ENCODE measurements around the gene C19orf44. TPM values are rescaled to one million over a fixed set of nuclear protein-coding genes. Genes with fewer than 3 reads are reported as not detected.
A peak's percentile ranks its signal among the peaks of the same experiment; 100 is the strongest.
"Not testable (repeated sequence)": the region's sequence is repeated elsewhere in the genome, so short reads cannot be mapped to it uniquely, and the experiment has no call there.

C19orf44 gene
- total RNA-seq, 2 donors from 2014 or later = 4.0 to 4.2 TPM

DNA sequence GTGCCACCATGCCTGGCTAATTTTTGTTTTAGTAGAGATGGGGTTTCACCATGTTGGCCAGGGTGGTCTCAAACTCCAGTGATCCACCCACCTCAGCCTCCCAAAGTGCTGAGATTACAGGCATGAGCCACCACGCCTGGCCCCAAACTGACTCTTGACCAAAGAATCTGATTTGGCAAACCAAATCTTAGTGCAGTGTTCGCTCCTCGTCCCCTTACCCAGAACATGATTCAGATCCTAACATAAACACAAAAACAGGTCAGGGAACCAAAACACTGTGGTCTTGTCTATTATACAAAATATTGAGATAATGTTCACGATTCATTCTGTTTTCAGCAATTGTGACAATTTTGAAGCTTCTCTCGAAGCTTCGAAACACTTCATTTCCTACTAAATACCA is 55.7 kb downstream of the C19orf44 start:
- not testable (repeated sequence) for H3K9me3 Mint-ChIP-seq; H3K27ac Mint-ChIP-seq; H3K4me3 Mint-ChIP-seq; H3K27me3 Mint-ChIP-seq; ATAC-seq (replicated peaks)
- H3K36me3 Mint-ChIP-seq (ENCODE audit: low read depth) = peaks cover 79% of the 10 kb centered on the region
- H3K4me1 Mint-ChIP-seq = peaks cover 12% of the 10 kb centered on the region

DNA sequence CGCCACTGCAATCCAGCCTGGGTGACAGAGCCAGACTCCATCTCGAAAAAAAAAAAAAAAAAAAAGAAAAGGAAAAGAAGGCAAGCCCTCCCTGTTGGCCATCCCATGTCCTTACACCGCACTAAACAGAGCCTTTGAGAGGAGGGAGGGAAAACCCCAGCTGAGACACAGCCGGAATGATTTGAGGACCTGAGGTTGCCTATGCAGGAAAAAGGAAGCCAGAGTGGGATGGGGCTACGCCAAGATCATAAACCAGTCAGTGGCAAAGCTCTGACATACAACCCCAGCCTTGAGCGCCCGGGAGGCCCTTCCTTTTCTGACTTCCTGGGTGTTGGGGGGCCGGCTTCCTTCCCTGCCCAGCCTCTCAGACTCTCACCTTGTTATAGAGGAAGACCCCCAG is 58.6 kb downstream of the C19orf44 start:
- Mint-ChIP-seq H3K4me1 (peaks cover 9% of the 10 kb centered on the region), H3K27ac (no peak overlapping the region), H3K36me3 (ENCODE audit: low read depth) (peaks cover 99% of the 10 kb centered on the region), H3K9me3 (no peaks in the 10 kb centered on the region), H3K27me3 (no peaks in the 10 kb centered on the region), H3K4me3 (no peak overlapping the region)
- no peak for ATAC-seq (replicated peaks)

DNA sequence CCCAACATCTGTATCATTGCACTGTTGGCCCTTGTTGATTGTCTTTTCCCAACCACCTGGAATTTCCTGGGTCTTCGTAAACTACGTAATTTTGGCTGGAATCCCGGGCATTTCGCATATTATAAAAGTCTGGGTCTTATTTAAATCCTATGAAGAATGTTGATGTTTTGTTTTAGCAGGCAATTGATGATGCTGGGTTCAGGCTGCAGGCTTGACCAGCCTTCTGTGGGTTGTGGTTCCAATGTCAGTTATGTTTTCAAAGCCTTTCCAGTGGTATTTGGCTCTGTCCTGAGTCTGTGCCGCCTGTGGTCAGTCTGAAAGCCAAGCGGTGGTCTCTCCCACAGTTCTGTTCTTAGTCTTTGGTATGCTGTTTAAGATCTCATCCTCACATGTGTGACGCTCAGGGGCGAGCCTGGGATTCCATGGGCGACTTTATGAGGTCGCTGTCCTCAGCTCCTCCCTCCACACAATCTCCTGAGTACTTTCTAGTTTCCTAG is 63.6 kb downstream of the C19orf44 start:
- no peak for ATAC-seq (replicated peaks)
- Mint-ChIP-seq H3K4me3 (no peak overlapping the region), H3K4me1 (peaks cover 7% of the 10 kb centered on the region), H3K36me3 (ENCODE audit: low read depth) (peaks cover 97% of the 10 kb centered on the region), H3K27ac (no peak overlapping the region), H3K9me3 (no peaks in the 10 kb centered on the region), H3K27me3 (no peaks in the 10 kb centered on the region)

DNA sequence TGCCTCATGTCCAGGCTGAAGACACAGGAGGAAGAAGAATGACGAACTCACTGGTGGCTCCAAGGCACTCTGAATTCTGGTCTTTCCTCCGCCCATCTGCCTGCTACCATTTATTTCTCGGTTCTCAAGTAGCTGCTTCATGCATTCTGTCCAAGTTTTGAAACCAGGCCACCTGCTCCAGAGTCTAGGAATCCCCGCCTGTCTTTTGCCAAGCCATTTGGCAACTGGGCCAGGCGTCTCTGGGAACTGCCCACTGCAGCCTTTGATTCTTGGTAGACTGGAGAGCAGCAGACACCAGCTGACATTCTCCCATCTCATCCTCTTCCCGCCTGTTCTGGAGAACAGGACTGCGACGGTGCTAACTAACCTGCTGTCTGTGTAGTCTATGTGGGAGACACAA is 65.2 kb downstream of the C19orf44 start:
- Mint-ChIP-seq H3K27ac (no peak overlapping the region), H3K36me3 (ENCODE audit: low read depth) (peaks cover 97% of the 10 kb centered on the region), H3K27me3 (no peaks in the 10 kb centered on the region), H3K9me3 (no peaks in the 10 kb centered on the region), H3K4me1 (peaks cover 11% of the 10 kb centered on the region), H3K4me3 (no peak overlapping the region)
- no peak for ATAC-seq (replicated peaks)

DNA sequence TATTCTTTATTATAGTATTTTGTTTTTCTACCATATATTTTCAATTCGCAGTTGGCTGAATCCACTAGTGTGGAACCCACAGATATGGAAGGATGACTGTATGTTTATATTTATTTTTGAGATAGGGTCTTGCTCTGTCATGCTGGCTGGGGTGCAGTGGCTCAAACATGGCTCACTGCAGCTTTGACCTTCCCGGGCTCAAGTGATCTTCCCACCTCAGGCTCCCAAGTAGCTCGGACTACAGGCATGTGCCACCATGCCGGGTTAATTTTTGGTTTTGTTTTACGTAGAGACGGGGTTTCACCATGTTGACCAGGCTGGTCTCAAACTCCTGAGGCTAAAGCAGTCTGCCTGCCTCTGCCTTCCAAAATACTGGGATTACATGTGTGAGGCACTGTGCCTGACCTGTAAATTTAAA is 66.4 kb downstream of the C19orf44 start:
- H3K27me3 Mint-ChIP-seq = no peaks in the 10 kb centered on the region
- no peak for ATAC-seq (replicated peaks)
- H3K9me3 Mint-ChIP-seq = no peaks in the 10 kb centered on the region
- no peak overlapping the region for H3K4me3 Mint-ChIP-seq
- peaks cover 17% of the 10 kb centered on the region for H3K4me1 Mint-ChIP-seq
- peaks cover 97% of the 10 kb centered on the region for H3K36me3 Mint-ChIP-seq (ENCODE audit: low read depth)
- no peak overlapping the region for H3K27ac Mint-ChIP-seq

DNA sequence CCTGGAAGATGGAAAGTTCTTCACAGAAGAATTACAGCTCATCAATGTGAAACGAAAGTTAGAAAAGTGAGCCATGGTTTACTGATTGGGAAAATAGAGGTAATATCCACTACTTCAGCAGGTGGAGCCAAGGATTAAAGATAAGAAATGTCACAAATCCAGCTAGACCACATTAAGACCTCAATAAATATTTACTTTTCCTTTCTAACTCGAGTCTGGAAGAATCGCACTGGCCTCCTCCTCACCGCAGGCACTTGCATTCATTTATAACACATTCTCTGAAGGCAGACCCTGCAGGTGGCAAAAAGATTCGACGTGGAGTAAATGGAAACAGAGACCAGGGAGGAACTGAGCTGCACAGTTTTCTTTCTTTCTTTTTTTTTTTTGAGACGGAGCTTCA is 68.6 kb downstream of the C19orf44 start:
- ATAC-seq (replicated peaks) = no peak
- H3K27ac Mint-ChIP-seq = no peak overlapping the region
- H3K9me3 Mint-ChIP-seq = no peaks in the 10 kb centered on the region
- no peaks in the 10 kb centered on the region for H3K27me3 Mint-ChIP-seq
- H3K4me1 Mint-ChIP-seq = peaks cover 13% of the 10 kb centered on the region
- H3K4me3 Mint-ChIP-seq = no peak overlapping the region
- peaks cover 97% of the 10 kb centered on the region for H3K36me3 Mint-ChIP-seq (ENCODE audit: low read depth)

DNA sequence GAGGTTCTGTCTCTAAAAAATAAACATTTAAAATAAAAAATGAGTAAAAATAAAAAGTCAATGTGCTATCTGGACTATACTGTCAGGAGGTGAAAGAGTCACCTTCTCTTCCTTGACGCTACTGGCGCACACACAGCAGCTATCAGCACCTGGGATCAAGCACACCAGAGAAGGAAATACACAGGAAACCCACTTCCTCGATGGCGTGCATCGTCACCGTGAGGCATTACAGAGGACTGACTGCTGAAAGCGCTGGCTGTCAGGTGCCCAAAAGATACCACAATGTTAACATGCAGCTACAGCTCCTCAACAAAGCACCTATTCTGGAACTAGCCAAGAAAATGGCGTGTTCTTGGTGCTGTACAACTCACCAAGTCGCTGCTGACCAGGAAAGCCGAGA is 70.0 kb downstream of the C19orf44 start:
- ATAC-seq (replicated peaks) = peak; percentile 98
- peak overlapping the region; percentile 87 for H3K27ac Mint-ChIP-seq
- H3K27me3 Mint-ChIP-seq = no peaks in the 10 kb centered on the region
- peaks cover 100% of the 10 kb centered on the region for H3K36me3 Mint-ChIP-seq (ENCODE audit: low read depth)
- H3K4me1 Mint-ChIP-seq = peaks cover 13% of the 10 kb centered on the region
- no peaks in the 10 kb centered on the region for H3K9me3 Mint-ChIP-seq
- peak overlapping the region; percentile 78 for H3K4me3 Mint-ChIP-seq

DNA sequence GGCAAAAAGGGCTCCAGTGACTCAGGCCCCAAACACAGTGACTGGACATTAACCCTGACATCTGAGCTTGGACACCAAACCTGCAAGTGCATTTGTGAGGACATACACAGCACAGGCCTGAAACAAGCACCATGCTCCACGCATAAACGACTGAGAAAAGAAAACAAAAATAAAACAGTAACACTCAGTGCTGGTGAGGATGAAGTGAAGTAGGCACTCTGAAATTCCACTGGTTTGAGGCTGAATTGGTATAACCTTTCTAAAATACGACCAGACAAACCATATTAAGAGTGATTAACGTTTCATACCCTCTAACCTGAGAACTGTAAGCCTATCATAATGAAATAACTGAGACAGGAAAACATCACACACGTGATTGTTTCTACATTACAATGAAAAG is 70.5 kb downstream of the C19orf44 start:
- Mint-ChIP-seq H3K36me3 (ENCODE audit: low read depth) (peaks cover 100% of the 10 kb centered on the region), H3K4me3 (peak overlapping the region; percentile 78)

DNA sequence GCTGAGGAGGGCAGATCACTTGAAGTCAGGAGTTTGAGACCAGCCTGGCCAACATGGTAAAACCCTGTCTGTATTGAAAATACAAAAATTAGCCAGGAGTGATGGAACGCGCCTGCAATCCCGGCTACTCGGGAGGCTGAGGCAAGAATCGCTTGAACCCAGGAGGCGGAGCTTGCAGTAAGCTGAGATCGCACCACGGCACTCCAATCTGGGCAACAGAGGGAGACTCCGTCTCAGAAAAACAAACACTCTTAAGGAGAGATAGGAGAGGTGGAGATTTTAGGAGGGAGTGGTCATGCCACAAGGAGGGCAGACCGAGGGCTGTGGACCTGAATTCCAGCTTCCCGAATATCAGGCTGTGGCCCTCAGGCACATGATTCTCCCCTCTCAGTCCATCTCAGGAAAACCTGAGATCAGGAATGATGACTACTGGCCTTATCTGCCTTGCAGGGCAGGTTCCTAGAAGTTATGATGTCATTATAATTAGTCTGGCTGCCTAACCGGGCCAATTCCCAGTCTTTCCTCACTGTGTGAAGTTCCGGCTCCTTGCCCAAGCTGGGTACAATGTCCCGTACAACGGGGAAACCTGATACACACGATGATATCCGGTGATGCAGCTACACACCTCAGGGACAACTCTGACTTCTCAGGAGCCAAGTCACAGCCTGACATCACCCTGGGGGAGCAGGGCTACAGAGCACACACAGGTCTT is 73.6 kb downstream of the C19orf44 start:
- Mint-ChIP-seq H3K27ac (peak overlapping the region; percentile 59), H3K9me3 (no peaks in the 10 kb centered on the region), H3K36me3 (ENCODE audit: low read depth) (peaks cover 95% of the 10 kb centered on the region), H3K27me3 (no peaks in the 10 kb centered on the region), H3K4me3 (peak overlapping the region; percentile 99), H3K4me1 (peaks cover 15% of the 10 kb centered on the region)
- no peak for ATAC-seq (replicated peaks)

More for the DNA sequence above, 70.5 kb downstream of the C19orf44 start:
- Mint-ChIP-seq H3K27me3 (no peaks in the 10 kb centered on the region), H3K27ac (peak overlapping the region; percentile 87), H3K9me3 (no peaks in the 10 kb centered on the region), H3K4me1 (peaks cover 13% of the 10 kb centered on the region)
- no peak for ATAC-seq (replicated peaks)

Other genes starting within 250 kb of the C19orf44 start
- gene KLF2, start 171.6 kb upstream of the C19orf44 start, total RNA-seq = 1 to 10 TPM; 1.9 to 9.9 TPM
- 10 to 100 TPM; 35.6 to 45.0 TPM for gene EPS15L1, start 24.4 kb upstream of the C19orf44 start, total RNA-seq
- gene CALR3, start 227 bp upstream of the C19orf44 start, total RNA-seq = not detected
- 10 to 100 TPM; 56.5 to 74.9 TPM for gene CHERP, start 46.0 kb downstream of the C19orf44 start, total RNA-seq
- 100 to 1,000 TPM in 1 of 2 donors, 10 to 100 TPM in 1; 71.8 to 117 TPM for gene SLC35E1, start 76.0 kb downstream of the C19orf44 start, total RNA-seq
- 10 to 100 TPM; 19.3 to 23.6 TPM for gene MED26, start 131.8 kb downstream of the C19orf44 start, total RNA-seq
- 10 to 100 TPM; 52.9 to 53.6 TPM for gene SMIM7, start 163.8 kb downstream of the C19orf44 start, total RNA-seq
- under 1 TPM; 0.74 to 0.76 TPM for gene TMEM38A, start 164.7 kb downstream of the C19orf44 start, total RNA-seq
- not detected for gene NWD1, start 223.5 kb downstream of the C19orf44 start, total RNA-seq

Measured in activated T-helper 17 cell treated with anti-CD3 and anti-CD28 coated beads, Interleukin-2, amount 50 U/mL, for 72 hours (primary cell).